ENCODE results near the gene CXCL16.

CXCL16 gene

DNA sequence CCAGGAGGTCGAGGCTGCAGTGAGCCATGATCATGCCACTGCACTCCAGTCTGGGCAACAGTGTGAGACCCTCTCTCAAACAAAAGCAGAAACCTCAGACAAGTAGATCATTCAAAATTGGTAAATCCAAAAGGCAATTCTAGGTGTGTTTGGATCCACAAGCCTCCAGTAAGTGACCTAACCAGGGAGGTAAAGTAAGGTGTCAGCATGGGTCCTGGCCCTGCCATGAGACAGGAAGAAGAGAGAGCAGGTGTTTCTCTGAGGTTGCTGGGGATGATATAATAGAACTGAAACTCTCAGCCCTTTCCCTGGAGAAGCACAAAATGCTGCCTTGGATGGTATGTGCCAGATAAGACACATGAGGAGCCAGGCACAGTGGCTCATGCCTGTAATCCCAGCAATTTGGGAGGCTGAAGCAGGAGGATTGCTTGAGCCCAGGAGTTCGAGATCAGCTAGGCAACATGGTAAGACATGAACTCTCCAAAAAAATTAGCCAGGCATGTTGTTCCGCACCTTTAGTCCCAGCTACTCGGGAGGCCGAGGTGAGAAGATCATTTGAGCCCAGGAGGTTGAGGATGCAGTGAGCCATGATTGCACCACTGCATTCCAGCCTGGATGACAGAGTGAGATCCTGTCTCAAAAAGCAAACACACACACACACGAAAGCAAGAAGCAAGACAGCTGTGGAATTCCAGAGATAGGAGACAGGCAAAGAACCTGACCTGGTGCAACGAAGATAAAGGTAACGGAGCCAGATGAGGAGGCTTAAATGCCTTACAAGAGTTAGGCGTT is 38.4 kb upstream of the CXCL16 start (continued):
- TF ChIP-seq TCF4 (CRISPR knock-in tag; IDR thresholded peaks at IDR 0.05; ENCODE audit: borderline replicate concordance), result no peak
- TF ChIP-seq, protein P1, sequence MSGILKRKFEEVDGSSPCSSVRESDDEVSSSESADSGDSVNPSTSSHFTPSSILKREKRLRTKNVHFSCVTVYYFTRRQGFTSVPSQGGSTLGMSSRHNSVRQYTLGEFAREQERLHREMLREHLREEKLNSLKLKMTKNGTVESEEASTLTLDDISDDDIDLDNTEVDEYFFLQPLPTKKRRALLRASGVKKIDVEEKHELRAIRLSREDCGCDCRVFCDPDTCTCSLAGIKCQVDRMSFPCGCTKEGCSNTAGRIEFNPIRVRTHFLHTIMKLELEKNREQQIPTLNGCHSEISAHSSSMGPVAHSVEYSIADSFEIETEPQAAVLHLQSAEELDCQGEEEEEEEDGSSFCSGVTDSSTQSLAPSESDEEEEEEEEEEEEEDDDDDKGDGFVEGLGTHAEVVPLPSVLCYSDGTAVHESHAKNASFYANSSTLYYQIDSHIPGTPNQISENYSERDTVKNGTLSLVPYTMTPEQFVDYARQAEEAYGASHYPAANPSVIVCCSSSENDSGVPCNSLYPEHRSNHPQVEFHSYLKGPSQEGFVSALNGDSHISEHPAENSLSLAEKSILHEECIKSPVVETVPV (CRISPR knock-in tag; IDR thresholded peaks at IDR 0.05), result no peak
- no peak for TF ChIP-seq OSR1 (CRISPR knock-in tag; IDR thresholded peaks at IDR 0.05)
- TF ChIP-seq RARB (CRISPR knock-in tag; IDR thresholded peaks at IDR 0.05), result no peak

DNA sequence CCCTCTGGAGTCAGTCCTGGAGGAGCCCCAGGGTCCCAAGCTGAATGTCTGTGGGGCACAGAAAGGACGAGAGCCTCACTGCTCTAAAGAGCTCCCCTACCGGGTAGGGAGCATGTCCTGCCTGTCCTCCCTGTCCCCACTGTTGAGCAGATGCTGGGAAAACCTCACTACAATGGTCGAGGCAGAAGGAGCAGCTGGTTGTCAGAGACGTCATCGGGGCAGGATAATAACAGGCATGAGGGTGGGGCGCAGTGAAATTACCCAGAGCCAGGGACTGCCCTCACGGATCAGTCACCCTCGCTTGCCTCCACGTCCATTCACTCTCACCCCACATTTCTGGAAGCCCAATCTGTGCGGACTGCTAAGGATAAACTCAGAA is 32.5 kb upstream of the CXCL16 start:
- no peak for TF ChIP-seq ZNF565 (CRISPR knock-in tag; conservative IDR thresholded peaks at IDR 0.05; ENCODE audit: low read depth)
- no peak; the same call in 1 of the 3 replicates for ATAC-seq

DNA sequence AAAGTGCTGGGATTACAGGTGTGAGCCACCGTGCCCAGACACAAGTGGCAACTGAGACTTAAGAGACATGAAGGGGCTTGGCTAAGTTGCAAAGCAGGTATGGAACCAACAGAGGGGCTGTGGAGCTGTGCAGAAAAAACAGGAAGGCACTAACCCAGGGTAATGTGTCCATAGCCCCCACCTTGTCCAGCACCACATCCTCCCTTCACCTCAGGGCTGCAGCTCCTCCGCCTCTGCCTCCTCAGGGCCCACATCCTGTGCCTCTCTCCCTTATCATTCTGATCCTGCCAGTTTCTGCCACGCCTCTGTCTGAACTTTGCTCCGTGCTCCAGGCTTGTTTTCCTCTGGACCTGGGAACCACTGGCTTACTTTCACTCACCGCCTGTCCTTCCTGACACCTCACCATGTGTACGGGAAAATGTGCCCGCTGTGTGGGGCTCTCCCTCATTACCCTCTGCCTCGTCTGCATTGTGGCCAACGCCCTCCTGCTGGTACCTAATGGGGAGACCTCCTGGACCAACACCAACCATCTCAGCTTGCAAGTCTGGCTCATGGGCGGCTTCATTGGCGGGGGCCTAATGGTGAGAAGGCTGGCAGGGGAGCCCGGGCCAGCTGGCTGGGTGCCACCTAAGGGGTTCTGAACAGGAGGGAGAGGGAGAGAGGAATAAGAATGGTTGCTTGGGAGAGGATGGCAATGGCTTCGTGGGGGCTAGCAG is 31.9 kb upstream of the CXCL16 start, which contains the start of gene TM4SF5:
Gene TM4SF5 (plus strand): TSS at position 368 of the 716 bp plus-strand sequence. CDS start 37 bp downstream, at position 405.
- no peak for TF ChIP-seq ESRRG (CRISPR knock-in tag; IDR thresholded peaks at IDR 0.05)
- TF ChIP-seq ZFP30 (CRISPR knock-in tag; IDR thresholded peaks at IDR 0.05), result no peak
- TF ChIP-seq TCF4 (CRISPR knock-in tag; IDR thresholded peaks at IDR 0.05; ENCODE audit: borderline replicate concordance), result no peak
- no peak for TF ChIP-seq OSR1 (CRISPR knock-in tag; IDR thresholded peaks at IDR 0.05)
- TF ChIP-seq, protein P2, sequence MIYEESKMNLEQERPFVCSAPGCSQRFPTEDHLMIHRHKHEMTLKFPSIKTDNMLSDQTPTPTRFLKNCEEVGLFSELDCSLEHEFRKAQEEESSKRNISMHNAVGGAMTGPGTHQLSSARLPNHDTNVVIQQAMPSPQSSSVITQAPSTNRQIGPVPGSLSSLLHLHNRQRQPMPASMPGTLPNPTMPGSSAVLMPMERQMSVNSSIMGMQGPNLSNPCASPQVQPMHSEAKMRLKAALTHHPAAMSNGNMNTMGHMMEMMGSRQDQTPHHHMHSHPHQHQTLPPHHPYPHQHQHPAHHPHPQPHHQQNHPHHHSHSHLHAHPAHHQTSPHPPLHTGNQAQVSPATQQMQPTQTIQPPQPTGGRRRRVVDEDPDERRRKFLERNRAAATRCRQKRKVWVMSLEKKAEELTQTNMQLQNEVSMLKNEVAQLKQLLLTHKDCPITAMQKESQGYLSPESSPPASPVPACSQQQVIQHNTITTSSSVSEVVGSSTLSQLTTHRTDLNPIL (CRISPR knock-in tag; IDR thresholded peaks at IDR 0.05; ENCODE audit: low read depth), result no peak
- ATAC-seq, result peak; percentile 37

DNA sequence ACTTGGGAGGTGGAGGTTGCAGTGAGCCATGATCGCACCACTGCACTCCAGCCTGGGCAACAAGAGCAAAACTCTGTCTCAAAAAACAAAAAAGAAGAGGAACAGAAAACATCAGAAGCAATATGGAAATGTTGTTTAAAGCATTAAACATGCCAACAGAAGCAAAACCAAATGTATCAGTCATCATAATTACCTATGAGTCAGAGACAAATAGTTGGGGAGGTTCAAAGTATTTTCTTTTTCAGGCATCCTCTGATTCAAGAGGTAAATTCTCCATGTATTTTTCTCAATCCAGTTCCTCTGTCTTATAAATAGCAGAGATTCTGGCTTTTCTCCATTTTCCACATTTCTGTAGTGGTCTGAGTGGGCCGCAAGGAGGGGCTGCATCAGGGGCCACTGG is 29.9 kb upstream of the CXCL16 start:
- no peak for ATAC-seq
- TF ChIP-seq BACH2 (CRISPR knock-in tag; IDR thresholded peaks at IDR 0.05; ENCODE audit: borderline replicate concordance), result no peak
- no peak for TF ChIP-seq ZFP3 (CRISPR knock-in tag; IDR thresholded peaks at IDR 0.05)
- no peak for TF ChIP-seq ARNTL (CRISPR knock-in tag; IDR thresholded peaks at IDR 0.05; ENCODE audit: borderline replicate concordance, low read depth)
- TF ChIP-seq ZNF8 (CRISPR knock-in tag; IDR thresholded peaks at IDR 0.05), result no peak
- TF ChIP-seq ISL1 (CRISPR knock-in tag; IDR thresholded peaks at IDR 0.05), result no peak
- no peak for TF ChIP-seq CSDC2 (CRISPR knock-in tag; IDR thresholded peaks at IDR 0.05)
- TF ChIP-seq PPARA (CRISPR knock-in tag; IDR thresholded peaks at IDR 0.05; ENCODE audit: borderline replicate concordance), result no peak

DNA sequence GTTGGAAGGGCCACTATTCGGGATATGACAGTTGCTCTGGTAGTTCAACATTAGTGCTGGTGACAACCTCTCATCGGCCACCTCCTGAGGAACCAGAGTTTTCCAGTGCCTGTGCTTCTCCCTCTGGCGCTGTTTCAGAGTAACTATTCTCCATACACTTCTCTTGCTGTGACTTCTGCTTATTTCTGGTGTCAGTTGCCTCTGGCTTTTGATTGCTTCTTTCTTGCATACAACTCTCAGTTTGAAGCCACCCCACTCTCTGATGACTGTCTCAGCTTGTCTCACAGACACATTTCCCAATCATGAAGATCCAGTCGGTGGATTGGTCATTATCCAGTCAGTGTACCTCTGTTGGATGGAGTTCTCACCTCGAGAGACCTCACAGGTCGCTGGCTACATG is 28.6 kb upstream of the CXCL16 start:
- ATAC-seq, result no peak
- no peak for TF ChIP-seq ARNTL (CRISPR knock-in tag; IDR thresholded peaks at IDR 0.05; ENCODE audit: borderline replicate concordance, low read depth)
- TF ChIP-seq GLIS3 (CRISPR knock-in tag; IDR thresholded peaks at IDR 0.05), result no peak
- TF ChIP-seq, protein P3, sequence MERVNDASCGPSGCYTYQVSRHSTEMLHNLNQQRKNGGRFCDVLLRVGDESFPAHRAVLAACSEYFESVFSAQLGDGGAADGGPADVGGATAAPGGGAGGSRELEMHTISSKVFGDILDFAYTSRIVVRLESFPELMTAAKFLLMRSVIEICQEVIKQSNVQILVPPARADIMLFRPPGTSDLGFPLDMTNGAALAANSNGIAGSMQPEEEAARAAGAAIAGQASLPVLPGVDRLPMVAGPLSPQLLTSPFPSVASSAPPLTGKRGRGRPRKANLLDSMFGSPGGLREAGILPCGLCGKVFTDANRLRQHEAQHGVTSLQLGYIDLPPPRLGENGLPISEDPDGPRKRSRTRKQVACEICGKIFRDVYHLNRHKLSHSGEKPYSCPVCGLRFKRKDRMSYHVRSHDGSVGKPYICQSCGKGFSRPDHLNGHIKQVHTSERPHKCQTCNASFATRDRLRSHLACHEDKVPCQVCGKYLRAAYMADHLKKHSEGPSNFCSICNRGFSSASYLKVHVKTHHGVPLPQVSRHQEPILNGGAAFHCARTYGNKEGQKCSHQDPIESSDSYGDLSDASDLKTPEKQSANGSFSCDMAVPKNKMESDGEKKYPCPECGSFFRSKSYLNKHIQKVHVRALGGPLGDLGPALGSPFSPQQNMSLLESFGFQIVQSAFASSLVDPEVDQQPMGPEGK (CRISPR knock-in tag; IDR thresholded peaks at IDR 0.05; ENCODE audit: borderline replicate concordance), result no peak
- TF ChIP-seq, protein P1 (CRISPR knock-in tag; IDR thresholded peaks at IDR 0.05), result no peak
- TF ChIP-seq ZFP30 (CRISPR knock-in tag; IDR thresholded peaks at IDR 0.05), result no peak
- TF ChIP-seq BACH2 (CRISPR knock-in tag; IDR thresholded peaks at IDR 0.05; ENCODE audit: borderline replicate concordance), result no peak
- no peak for TF ChIP-seq PPARA (CRISPR knock-in tag; IDR thresholded peaks at IDR 0.05; ENCODE audit: borderline replicate concordance)
- TF ChIP-seq CSDC2 (CRISPR knock-in tag; IDR thresholded peaks at IDR 0.05), result no peak
- TF ChIP-seq, protein P4, sequence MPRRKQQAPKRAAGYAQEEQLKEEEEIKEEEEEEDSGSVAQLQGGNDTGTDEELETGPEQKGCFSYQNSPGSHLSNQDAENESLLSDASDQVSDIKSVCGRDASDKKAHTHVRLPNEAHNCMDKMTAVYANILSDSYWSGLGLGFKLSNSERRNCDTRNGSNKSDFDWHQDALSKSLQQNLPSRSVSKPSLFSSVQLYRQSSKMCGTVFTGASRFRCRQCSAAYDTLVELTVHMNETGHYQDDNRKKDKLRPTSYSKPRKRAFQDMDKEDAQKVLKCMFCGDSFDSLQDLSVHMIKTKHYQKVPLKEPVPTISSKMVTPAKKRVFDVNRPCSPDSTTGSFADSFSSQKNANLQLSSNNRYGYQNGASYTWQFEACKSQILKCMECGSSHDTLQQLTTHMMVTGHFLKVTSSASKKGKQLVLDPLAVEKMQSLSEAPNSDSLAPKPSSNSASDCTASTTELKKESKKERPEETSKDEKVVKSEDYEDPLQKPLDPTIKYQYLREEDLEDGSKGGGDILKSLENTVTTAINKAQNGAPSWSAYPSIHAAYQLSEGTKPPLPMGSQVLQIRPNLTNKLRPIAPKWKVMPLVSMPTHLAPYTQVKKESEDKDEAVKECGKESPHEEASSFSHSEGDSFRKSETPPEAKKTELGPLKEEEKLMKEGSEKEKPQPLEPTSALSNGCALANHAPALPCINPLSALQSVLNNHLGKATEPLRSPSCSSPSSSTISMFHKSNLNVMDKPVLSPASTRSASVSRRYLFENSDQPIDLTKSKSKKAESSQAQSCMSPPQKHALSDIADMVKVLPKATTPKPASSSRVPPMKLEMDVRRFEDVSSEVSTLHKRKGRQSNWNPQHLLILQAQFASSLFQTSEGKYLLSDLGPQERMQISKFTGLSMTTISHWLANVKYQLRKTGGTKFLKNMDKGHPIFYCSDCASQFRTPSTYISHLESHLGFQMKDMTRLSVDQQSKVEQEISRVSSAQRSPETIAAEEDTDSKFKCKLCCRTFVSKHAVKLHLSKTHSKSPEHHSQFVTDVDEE (CRISPR knock-in tag; IDR thresholded peaks at IDR 0.05), result no peak
- TF ChIP-seq ZNF565 (CRISPR knock-in tag; conservative IDR thresholded peaks at IDR 0.05; ENCODE audit: low read depth), result no peak
- TF ChIP-seq ZFP3 (CRISPR knock-in tag; IDR thresholded peaks at IDR 0.05), result no peak
- TF ChIP-seq ESRRG (CRISPR knock-in tag; IDR thresholded peaks at IDR 0.05), result no peak
- no peak for TF ChIP-seq ZNF8 (CRISPR knock-in tag; IDR thresholded peaks at IDR 0.05)
- no peak for TF ChIP-seq ZC3H10 (CRISPR knock-in tag; IDR thresholded peaks at IDR 0.05)
- TF ChIP-seq OSR1 (CRISPR knock-in tag; IDR thresholded peaks at IDR 0.05), result no peak
- no peak for TF ChIP-seq RARB (CRISPR knock-in tag; IDR thresholded peaks at IDR 0.05)
- TF ChIP-seq, protein P5, sequence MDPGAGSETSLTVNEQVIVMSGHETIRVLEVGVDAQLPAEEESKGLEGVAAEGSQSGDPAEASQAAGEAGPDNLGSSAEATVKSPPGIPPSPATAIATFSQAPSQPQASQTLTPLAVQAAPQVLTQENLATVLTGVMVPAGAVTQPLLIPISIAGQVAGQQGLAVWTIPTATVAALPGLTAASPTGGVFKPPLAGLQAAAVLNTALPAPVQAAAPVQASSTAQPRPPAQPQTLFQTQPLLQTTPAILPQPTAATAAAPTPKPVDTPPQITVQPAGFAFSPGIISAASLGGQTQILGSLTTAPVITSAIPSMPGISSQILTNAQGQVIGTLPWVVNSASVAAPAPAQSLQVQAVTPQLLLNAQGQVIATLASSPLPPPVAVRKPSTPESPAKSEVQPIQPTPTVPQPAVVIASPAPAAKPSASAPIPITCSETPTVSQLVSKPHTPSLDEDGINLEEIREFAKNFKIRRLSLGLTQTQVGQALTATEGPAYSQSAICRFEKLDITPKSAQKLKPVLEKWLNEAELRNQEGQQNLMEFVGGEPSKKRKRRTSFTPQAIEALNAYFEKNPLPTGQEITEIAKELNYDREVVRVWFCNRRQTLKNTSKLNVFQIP (CRISPR knock-in tag; IDR thresholded peaks at IDR 0.05; ENCODE audit: borderline replicate concordance, low read depth), result no peak

Measured in SK-N-SH treated with all-trans-retinoic acid at 6 μM for 48 hours (cell line).